HG02798 (cell line): ENCODE data around the gene OCEL1.

Source experiments
- ATAC-seq: cut with Tn5 transposase; IDR thresholded peaks from one replicate; pipeline ENCODE4 v1.9.1; 2021; ENCODE audit warnings: mild to moderate bottlenecking; ENCODE audit not compliant: unreplicated experiment, poor library complexity

The OCEL1 gene

GRCh38 chr19:17237747-17238706 lies 12.0 kb downstream of the OCEL1 start:
- no peak for ATAC-seq

GRCh38 chr19:17240062-17240752 lies 14.2 kb downstream of the OCEL1 start:
- no peak for ATAC-seq

- ATAC-seq = no peak
Measured at GRCh38 chr19:17240826-17241399, 14.9 kb downstream of the OCEL1 start.

- ATAC-seq = no peak
Measured at GRCh38 chr19:17242431-17243208, 16.6 kb downstream of the OCEL1 start.

- ATAC-seq = no peak
Measured at GRCh38 chr19:17243211-17243829, 17.3 kb downstream of the OCEL1 start.

GRCh38 chr19:17243830-17244617 lies 18.0 kb downstream of the OCEL1 start:
- no peak for ATAC-seq

GRCh38 chr19:17244618-17245534 lies 18.9 kb downstream of the OCEL1 start:
- ATAC-seq = peak; percentile 8

GRCh38 chr19:17245535-17245984 lies 19.5 kb downstream of the OCEL1 start, which contains the start of gene NR2F6:
Gene NR2F6 (minus strand): TSS chr19:17245919. CDS start chr19:17245220, 699 bp downstream.
- peak; percentile 5 for ATAC-seq

GRCh38 chr19:17246681-17247425 lies 20.8 kb downstream of the OCEL1 start:
- ATAC-seq = no peak

GRCh38 chr19:17248011-17248776 lies 22.2 kb downstream of the OCEL1 start:
- ATAC-seq = no peak

- no peak for ATAC-seq
Measured at GRCh38 chr19:17249887-17250548, 24.0 kb downstream of the OCEL1 start.

- no peak for ATAC-seq
Measured at GRCh38 chr19:17254636-17255035, 28.6 kb downstream of the OCEL1 start.

GRCh38 chr19:17255150-17255621 lies 29.2 kb downstream of the OCEL1 start:
- ATAC-seq = no peak

GRCh38 chr19:17256130-17256529 lies 30.1 kb downstream of the OCEL1 start:
- no peak for ATAC-seq

GRCh38 chr19:17259118-17259780 lies 33.2 kb downstream of the OCEL1 start:
- ATAC-seq = no peak
